Lower leg skin (tissue), 4 donors: Measurements from ENCODE around the gene TBC1D21. TPM values are rescaled to one million over a fixed set of nuclear protein-coding genes. Genes with fewer than 3 reads are reported as not detected.

ENCODE experiments used
- DNase-seq, 2 donors: peaks; one replicate each; pipeline ENCODE4 v3.0.0-alpha.2; 2019; ENCODE audit warnings: low spot score in 2 of 2
- H3K4me3 ChIP-seq: fragments of 200-600 bp; sonication (generic); 2 replicates; pipeline ENCODE4 v1.5.1; 2017; ENCODE audit warnings: mild to moderate bottlenecking, low read depth; ENCODE audit not compliant: poor library complexity, severe bottlenecking
- POLR2A ChIP-seq, 2 donors: fragments of 450-650 bp; IDR thresholded peaks; one replicate each; pipeline ENCODE4 v1.6.1; 2016 to 2017; ENCODE audit warnings: antibody characterized with exemption in 2 of 2, mild to moderate bottlenecking in 1 of 2, moderate library complexity in 1 of 2
- WGBS, 2 donors: methylation state at CpG; one replicate each; pipeline ENCODE4 v1.1.5; 2018; 5-methylcytosine and 5-hydroxymethylcytosine counted together
- intact Hi-C: fragments of 100-400 bp; cut with DNase I; formaldehyde crosslinking; loops from one replicate; pipeline ENCODE4 v1.15.0; 2023; ENCODE audit warnings: low total_unique reads
- total RNA-seq, 4 donors: library from RNA; depleted of rRNA; stranded (reverse); fragments of >200 nt; gene quantifications; one replicate each; pipeline ENCODE4 v1.1.0, GENCODE V29; 2016
- TF ChIP-seq, protein P1 (sequence below), 3 donors: fragments of 450-650 bp; IDR thresholded peaks; one replicate each; pipeline ENCODE4 v1.5.1; 2016; ENCODE audit warnings: antibody characterized with exemption in 3 of 3, mild to moderate bottlenecking in 3 of 3, moderate library complexity in 2 of 3

TBC1D21 gene
- total RNA-seq, 4 donors from 2014 or later: not detected

DNA sequence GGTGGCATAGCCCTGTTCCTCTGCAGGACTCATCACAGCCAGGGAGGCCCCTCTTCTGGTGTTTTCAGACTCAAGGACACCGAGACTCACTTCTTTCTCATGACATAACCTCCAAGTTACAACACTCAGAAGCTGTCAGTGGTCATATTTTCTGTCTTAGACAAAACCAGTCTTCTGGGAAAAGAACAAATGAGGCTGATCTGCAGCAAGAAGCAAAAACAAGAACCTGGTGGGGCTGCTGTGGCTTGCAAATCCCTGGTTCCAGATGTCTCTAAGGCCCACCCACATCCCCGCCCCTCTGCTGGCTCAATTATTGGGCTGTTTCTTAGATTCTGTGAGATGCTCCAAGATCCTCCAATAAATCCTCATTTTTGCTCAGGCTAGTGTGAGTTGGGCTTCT is 36.3 kb downstream of the TBC1D21 start:
- 74 to 76% methylated on average over 2 of the region's 2 CpGs for WGBS, 2 donors
- intact Hi-C loops: loop anchor here (10.0 kb wide), 1 partner anchor 355 kb away; no protein-coding TSS in a partner anchor
- no peak for DNase-seq

DNA sequence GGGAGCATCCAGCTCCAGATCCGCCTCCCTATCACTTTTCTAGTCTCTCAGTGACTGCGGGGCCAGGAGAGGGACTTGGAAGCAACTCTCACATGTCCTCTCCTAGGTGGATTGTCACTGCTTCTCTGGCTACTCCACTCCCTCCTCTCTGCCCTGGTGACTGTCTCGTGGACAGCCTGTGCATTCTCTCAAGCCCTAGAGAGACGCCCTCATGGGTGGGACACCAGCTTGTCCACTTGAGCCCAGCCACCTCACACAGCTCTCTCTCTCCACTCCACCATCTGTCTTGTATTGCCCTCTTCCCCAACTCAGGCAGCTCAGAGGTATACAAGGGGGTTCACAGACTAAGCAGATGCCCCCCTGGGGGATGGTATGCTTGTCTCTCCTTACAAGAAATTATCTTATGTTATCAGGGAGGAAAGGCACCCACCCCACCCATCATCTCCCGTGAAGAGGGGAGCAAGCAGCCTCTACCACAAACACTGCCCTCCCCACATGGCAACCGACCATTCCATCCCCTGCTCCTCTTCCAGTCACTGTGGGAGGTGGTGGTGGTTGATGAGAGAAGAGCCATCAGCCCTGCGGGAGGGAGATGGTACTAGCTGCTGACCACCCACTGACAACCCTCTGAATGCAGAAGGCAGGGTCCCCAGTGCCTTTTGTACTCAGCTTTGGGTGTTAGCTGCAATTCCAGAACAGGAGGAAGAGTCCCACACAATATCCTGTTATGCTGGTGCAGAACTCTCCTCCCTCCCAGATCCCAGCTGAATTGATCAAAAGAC is 37.3 kb downstream of the TBC1D21 start:
- no peak for DNase-seq
- H3K4me3 ChIP-seq: no peak overlapping the region
- TF ChIP-seq, protein P1, sequence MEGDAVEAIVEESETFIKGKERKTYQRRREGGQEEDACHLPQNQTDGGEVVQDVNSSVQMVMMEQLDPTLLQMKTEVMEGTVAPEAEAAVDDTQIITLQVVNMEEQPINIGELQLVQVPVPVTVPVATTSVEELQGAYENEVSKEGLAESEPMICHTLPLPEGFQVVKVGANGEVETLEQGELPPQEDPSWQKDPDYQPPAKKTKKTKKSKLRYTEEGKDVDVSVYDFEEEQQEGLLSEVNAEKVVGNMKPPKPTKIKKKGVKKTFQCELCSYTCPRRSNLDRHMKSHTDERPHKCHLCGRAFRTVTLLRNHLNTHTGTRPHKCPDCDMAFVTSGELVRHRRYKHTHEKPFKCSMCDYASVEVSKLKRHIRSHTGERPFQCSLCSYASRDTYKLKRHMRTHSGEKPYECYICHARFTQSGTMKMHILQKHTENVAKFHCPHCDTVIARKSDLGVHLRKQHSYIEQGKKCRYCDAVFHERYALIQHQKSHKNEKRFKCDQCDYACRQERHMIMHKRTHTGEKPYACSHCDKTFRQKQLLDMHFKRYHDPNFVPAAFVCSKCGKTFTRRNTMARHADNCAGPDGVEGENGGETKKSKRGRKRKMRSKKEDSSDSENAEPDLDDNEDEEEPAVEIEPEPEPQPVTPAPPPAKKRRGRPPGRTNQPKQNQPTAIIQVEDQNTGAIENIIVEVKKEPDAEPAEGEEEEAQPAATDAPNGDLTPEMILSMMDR (IDR thresholded peaks at IDR 0.05): no peak
- TF ChIP-seq POLR2A (IDR thresholded peaks at IDR 0.05): no peak
- intact Hi-C loops: no loop called here
- 78 to 80% methylated on average over 7 of the region's 7 CpGs for WGBS, 2 donors

More for the DNA sequence above, 36.3 kb downstream of the TBC1D21 start:
- no peak overlapping the region for H3K4me3 ChIP-seq
- TF ChIP-seq, protein P1 (IDR thresholded peaks at IDR 0.05): no peak
- TF ChIP-seq POLR2A (IDR thresholded peaks at IDR 0.05): no peak

DNA sequence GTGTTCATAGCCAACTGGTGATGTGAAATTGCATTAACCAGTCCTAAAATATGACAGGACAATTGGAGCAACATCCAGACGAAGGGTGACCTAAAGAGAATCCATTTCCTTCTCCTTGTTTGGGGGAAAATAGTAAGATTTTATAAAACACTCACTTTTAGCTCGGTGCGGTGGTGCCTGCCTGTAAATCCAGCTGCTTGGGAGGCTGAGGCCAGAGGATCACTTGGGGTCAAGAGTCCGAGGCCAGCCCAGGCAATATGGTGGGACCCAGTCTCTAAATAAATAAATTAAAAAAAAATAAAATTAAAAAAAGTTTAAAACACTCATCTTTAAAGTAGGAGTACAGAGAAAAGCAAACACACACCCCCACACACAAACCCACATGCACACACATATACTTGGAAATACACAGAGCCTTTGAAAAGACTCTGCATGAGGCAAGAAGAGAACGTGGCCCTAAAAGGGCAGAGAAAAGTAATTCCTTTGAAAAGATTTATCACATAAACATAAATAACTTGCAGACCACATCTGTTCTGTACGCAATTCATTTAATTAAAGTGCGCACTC is 38.7 kb downstream of the TBC1D21 start:
- WGBS, 2 donors: 80 to 82% methylated on average over 7 of the region's 7 CpGs
- TF ChIP-seq, protein P1 (IDR thresholded peaks at IDR 0.05): no peak
- TF ChIP-seq POLR2A (IDR thresholded peaks at IDR 0.05): no peak
- H3K4me3 ChIP-seq: no peak overlapping the region
- intact Hi-C loops: no loop called here
- no peak for DNase-seq

DNA sequence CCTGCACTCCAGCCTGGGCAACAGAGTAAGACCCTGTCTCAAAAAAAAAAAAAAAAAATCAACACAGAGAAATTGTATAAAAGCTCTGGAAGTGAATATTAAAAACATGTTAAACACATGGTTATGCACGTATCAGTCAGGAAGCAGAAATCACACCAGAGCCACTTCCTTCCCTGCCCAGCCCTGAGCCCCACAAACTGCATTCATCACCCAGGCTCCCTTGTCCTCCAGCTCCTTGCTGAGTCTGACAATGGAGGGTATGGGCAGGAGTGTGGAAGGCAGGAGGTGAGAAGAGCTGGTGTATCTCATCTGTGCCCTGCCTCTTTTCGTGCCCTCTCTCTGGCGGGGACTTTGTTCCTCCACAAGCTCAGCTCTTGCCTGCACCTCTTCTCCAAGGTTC is 40.8 kb downstream of the TBC1D21 start:
- DNase-seq: no peak
- WGBS, 2 donors: 71 to 73% methylated on average over 3 of the region's 3 CpGs
- H3K4me3 ChIP-seq: no peak overlapping the region
- TF ChIP-seq, protein P1 (IDR thresholded peaks at IDR 0.05): no peak
- TF ChIP-seq POLR2A (IDR thresholded peaks at IDR 0.05): no peak
- intact Hi-C loops: no loop called here

DNA sequence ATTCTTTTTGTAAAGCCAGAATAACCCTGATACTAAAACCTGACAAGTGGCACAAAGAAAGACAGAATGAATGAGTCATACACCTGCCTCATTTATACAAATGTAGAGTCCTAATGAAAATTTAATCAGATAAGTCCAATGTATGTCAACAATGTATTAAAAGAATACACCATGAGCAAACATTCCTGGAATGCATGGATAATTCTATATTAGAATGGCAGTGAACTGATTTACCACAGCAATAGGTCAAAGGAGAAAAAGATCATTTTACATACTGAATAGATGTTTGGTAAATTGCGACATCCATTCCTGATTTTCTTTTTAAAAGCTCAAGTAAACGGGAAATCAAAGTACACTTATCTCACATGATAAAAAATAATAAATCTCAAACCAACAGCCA is 41.7 kb downstream of the TBC1D21 start:
- intact Hi-C loops: no loop called here
- TF ChIP-seq, protein P1 (IDR thresholded peaks at IDR 0.05): no peak
- TF ChIP-seq POLR2A (IDR thresholded peaks at IDR 0.05): no peak
- no peak overlapping the region for H3K4me3 ChIP-seq
- WGBS, 2 donors: 78 to 79% methylated on average over 2 of the region's 2 CpGs
- no peak for DNase-seq
